ENCODE data around the gene HLCS. TPM values are rescaled to one million over a fixed set of nuclear protein-coding genes. Genes with fewer than 3 reads are reported as not detected.

HLCS gene
- total and polyA plus RNA-seq, 2 of the 8 experiments (the other 6 are each of a cell fraction or from before 2014, with no cell fraction given) = 4.7 to 12.2 TPM

DNA sequence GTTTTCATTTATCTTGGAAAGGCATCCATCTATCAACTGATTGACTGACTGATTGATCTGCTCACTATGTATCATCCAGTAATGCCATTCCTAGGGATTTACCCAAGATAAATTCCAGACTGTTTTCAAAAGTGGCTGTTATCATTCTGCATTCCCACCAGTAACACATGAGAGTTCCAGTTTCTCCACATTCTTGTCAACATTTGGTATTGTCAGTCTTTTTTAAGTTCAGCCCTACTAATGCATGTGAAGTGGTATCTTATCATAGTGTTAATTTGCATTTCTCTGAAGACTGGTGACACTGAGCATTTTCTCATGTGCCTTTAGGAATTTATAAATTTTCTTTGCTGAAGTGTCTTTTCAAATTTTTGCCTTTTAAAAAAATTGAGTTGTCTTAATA, 168.0 kb downstream of the HLCS start:
- ChIA-PET POLR2A (ENCODE audit: partially characterized antibody) (no interaction called here), CTCF (ENCODE audit: partially characterized antibody) (interaction anchor here (0.6 kb wide), 1 partner anchor 41 kb away, joined by 3 read pairs; no protein-coding TSS in a partner anchor)
- H3K4me1 ChIP-seq (replicated peaks in 1 of 4; ENCODE audit: control insufficient read depth in 3 of 4, insufficient read depth in 4 of 4, low read length in 3 of 4) = no peaks in the 10 kb centered on the region
- H3K79me1 ChIP-seq (ENCODE audit: low read depth, low read length) = no peaks in the 10 kb centered on the region
- H3K27me3 ChIP-seq (replicated peaks in 1 of 4; ENCODE audit: control insufficient read depth in 3 of 4, extremely low read depth in 1 of 4, insufficient read depth in 3 of 4, low read length in 3 of 4) = no peaks in the 10 kb centered on the region; a peak in 1 of 7 replicates
- no peaks in the 10 kb centered on the region for H3K36me3 ChIP-seq (ENCODE audit: control insufficient read depth in 2 of 4, insufficient read depth in 4 of 4, low read length in 3 of 4)
- H3K27ac ChIP-seq (ENCODE audit: low read depth, low read length) = no peak overlapping the region
- no peak overlapping the region for H2BK20ac ChIP-seq (ENCODE audit: low read length)
- H2BK120ac ChIP-seq (replicated peaks; ENCODE audit: low read depth, low read length) = no peak overlapping the region
- H2AK5ac ChIP-seq (ENCODE audit: low read depth, low read length) = no peak overlapping the region
- H4K20me1 ChIP-seq (replicated peaks in 1 of 2; ENCODE audit: control insufficient read depth in 1 of 2, insufficient read depth in 2 of 2, low read length in 2 of 2) = no peaks in the 10 kb centered on the region
- H3K18ac ChIP-seq (ENCODE audit: extremely low read depth, low read length) = no peak overlapping the region
- H3K4ac ChIP-seq (replicated peaks; ENCODE audit: insufficient read length, low read depth, low read length) = no peak overlapping the region
- H3K9ac ChIP-seq (replicated peaks in 1 of 4; ENCODE audit: extremely low read depth in 1 of 4, low read depth in 3 of 4, low read length in 3 of 4) = no peak overlapping the region
- FAIRE-seq (no peak), DNase-seq (ENCODE audit: low read depth in 1 of 2, low spot score in 2 of 2) (no peak)
- no peak overlapping the region for H3K4me2 ChIP-seq (ENCODE audit: insufficient read depth in 1 of 2, low read depth in 2 of 2, low read length in 2 of 2)
- no peak overlapping the region for H3K56ac ChIP-seq (replicated peaks; ENCODE audit: insufficient read length, low read depth, low read length)
- H4K5ac ChIP-seq (ENCODE audit: insufficient read length, low read depth, low read length) = no peak overlapping the region
- H2BK5ac ChIP-seq (ENCODE audit: low read depth, low read length) = no peak overlapping the region
- no peaks in the 10 kb centered on the region for H3K23me2 ChIP-seq (ENCODE audit: low read depth, low read length)
- no peak overlapping the region for H3K14ac ChIP-seq (ENCODE audit: insufficient read length)
- no peak overlapping the region for H3K4me3 ChIP-seq (ENCODE audit: extremely low read depth in 1 of 4, insufficient read depth in 2 of 4, low read depth in 3 of 4, low read length in 4 of 4)
- no peak overlapping the region for H2AFZ ChIP-seq (ENCODE audit: low read length)
- no peak overlapping the region for H2BK12ac ChIP-seq (ENCODE audit: low read depth, low read length)
- no peak overlapping the region for H2BK15ac ChIP-seq (ENCODE audit: low read length)
- no peak overlapping the region for H4K91ac ChIP-seq (replicated peaks; ENCODE audit: insufficient read length, low read length)
- no peak overlapping the region for H3K23ac ChIP-seq (ENCODE audit: insufficient read length)
- no peaks in the 10 kb centered on the region for H3K79me2 ChIP-seq (ENCODE audit: control insufficient read depth in 1 of 2, insufficient read depth in 2 of 2, low read length in 2 of 2)
- H3K9me3 ChIP-seq (ENCODE audit: insufficient read depth in 2 of 2, low read depth in 1 of 2, low read length in 1 of 2) = peaks cover 0 to 15% of the 10 kb centered on the region in 2 experiments; a peak in 2 of 4 replicates
- no peak overlapping the region for H4K8ac ChIP-seq (ENCODE audit: extremely low read depth, insufficient read depth, low read length)
- TF ChIP-seq, protein P1, sequence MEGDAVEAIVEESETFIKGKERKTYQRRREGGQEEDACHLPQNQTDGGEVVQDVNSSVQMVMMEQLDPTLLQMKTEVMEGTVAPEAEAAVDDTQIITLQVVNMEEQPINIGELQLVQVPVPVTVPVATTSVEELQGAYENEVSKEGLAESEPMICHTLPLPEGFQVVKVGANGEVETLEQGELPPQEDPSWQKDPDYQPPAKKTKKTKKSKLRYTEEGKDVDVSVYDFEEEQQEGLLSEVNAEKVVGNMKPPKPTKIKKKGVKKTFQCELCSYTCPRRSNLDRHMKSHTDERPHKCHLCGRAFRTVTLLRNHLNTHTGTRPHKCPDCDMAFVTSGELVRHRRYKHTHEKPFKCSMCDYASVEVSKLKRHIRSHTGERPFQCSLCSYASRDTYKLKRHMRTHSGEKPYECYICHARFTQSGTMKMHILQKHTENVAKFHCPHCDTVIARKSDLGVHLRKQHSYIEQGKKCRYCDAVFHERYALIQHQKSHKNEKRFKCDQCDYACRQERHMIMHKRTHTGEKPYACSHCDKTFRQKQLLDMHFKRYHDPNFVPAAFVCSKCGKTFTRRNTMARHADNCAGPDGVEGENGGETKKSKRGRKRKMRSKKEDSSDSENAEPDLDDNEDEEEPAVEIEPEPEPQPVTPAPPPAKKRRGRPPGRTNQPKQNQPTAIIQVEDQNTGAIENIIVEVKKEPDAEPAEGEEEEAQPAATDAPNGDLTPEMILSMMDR (IDR thresholded peaks at IDR 0.05; ENCODE audit: control extremely low read depth in 1 of 3, insufficient read depth in 1 of 3, low read depth in 1 of 3, low read length in 3 of 3) = no peak
- TF ChIP-seq CHD1 (IDR thresholded peaks at IDR 0.05; ENCODE audit: low read depth, low read length) = no peak
- no peak for TF ChIP-seq CBX8 (IDR thresholded peaks at IDR 0.05; ENCODE audit: borderline replicate concordance, low read depth, low read length)
- no peak for TF ChIP-seq EP300 (IDR thresholded peaks at IDR 0.05; ENCODE audit: borderline replicate concordance in 1 of 2, low read depth in 2 of 2, low read length in 2 of 2)
- no peak for TF ChIP-seq TAF7 (optimal IDR thresholded peaks at IDR 0.05; ENCODE audit: borderline replicate concordance, low read depth, low read length)
- TF ChIP-seq POU5F1 (IDR thresholded peaks at IDR 0.05; ENCODE audit: low read depth, low read length) = no peak
- TF ChIP-seq KDM4A (IDR thresholded peaks at IDR 0.05; ENCODE audit: low read depth, low read length, severe bottlenecking) = no peak
- no peak for TF ChIP-seq FOSL1 (IDR thresholded peaks at IDR 0.05; ENCODE audit: insufficient read depth, low read depth, low read length)
- no peak for TF ChIP-seq RBBP5 (IDR thresholded peaks at IDR 0.05; ENCODE audit: borderline replicate concordance, low read depth, low read length)
- no peak for TF ChIP-seq EZH2 (IDR thresholded peaks at IDR 0.05; ENCODE audit: low read depth, low read length, severe bottlenecking)
- no peak for TF ChIP-seq CBX5 (IDR thresholded peaks at IDR 0.05; ENCODE audit: low read depth, low read length)
- no peak for TF ChIP-seq NANOG (IDR thresholded peaks at IDR 0.05; ENCODE audit: insufficient read depth, low read depth, low read length, poor library complexity, severe bottlenecking)

Data from H1 (cell line).